GM12878 (cell line): ENCODE results near the gene SCG2. TPM values are rescaled to one million over a fixed set of nuclear protein-coding genes. Genes with fewer than 3 reads are reported as not detected.

Experiments
- ATAC-seq: fragments of 200-7000 bp; cut with Tn5 transposase; 3 replicates; pipeline ENCODE4 v1.9.1; 2020; ENCODE audit warnings: mild to moderate bottlenecking, moderate library complexity
- BruUV-seq: library from RNA; stranded (reverse); fragments of 400-500 nt; replicated peaks from 2 replicates; lab custom pipeline; 2021; lab: Mats Ljungman, UMichigan
- CTCF ChIA-PET: fragments of 300-600 bp; sonication (Branson Sonifier 250); formaldehyde crosslinking; extraction: SDS; loops from one replicate; lab custom pipeline; 2021; ENCODE audit warnings: inconsistent platforms; lab: Yijun Ruan, JAX
- POLR2A ChIA-PET: fragments of 350-600 bp; formaldehyde crosslinking; extraction: SDS; loops from one replicate; lab custom pipeline; 2021; ENCODE audit warnings: inconsistent platforms; lab: Charles Lee
- RAD21 ChIA-PET: fragments of 300-600 bp; sonication (Branson Sonifier 250); formaldehyde crosslinking; loops from one replicate; lab custom pipeline; 2023; ENCODE audit warnings: antibody characterized with exemption; ENCODE audit not compliant: unreplicated experiment; lab: Charles Lee
- SMC1A ChIA-PET: fragments of 300-600 bp; sonication (Branson Sonifier 250); formaldehyde crosslinking; loops from one replicate; lab custom pipeline; 2023; ENCODE audit not compliant: unreplicated experiment, uncharacterized antibody; lab: Charles Lee
- DNase-seq: peaks from one replicate; pipeline ENCODE4 v3.0.0-alpha.2; 2011; ENCODE audit warnings: low read depth, low spot score
- FAIRE-seq: peaks from 3 replicates; lab custom pipeline; 2011; peaks lifted over from hg19 to GRCh38; lab: Jason Lieb, UNC
- H2AFZ ChIP-seq: 2 replicates; pipeline ENCODE4 v1.6.0; 2011; ENCODE audit warnings: low read depth, low read length, control low read depth; ENCODE audit not compliant: control insufficient read depth
- H3K27ac ChIP-seq: 2 replicates; pipeline ENCODE4 v1.5.1; 2011; ENCODE audit warnings: control low read depth; ENCODE audit not compliant: control insufficient read depth, insufficient read depth
- H3K27me3 ChIP-seq, 2 experiments: replicated peaks in 1 of 2; 2 replicates each; pipeline versions ENCODE4 v1.6.0 to v1.6.1; 2011; ENCODE audit warnings: low read length in 1 of 2; ENCODE audit not compliant: control insufficient read depth in 2 of 2, insufficient read depth in 2 of 2
- H3K36me3 ChIP-seq, 2 experiments: 2 replicates each; pipeline ENCODE4 v1.5.1; 2011; ENCODE audit warnings: low read length in 1 of 2; ENCODE audit not compliant: control insufficient read depth in 2 of 2, insufficient read depth in 2 of 2
- H3K4me1 ChIP-seq: 2 replicates; pipeline ENCODE4 v1.6.1; 2011; ENCODE audit warnings: mild to moderate bottlenecking, low read length, moderate library complexity, mixed read lengths; ENCODE audit not compliant: control insufficient read depth, insufficient read depth
- H3K4me2 ChIP-seq: 2 replicates; pipeline ENCODE4 v1.6.0; 2011; ENCODE audit warnings: control low read depth; ENCODE audit not compliant: control insufficient read depth, insufficient read depth
- H3K4me3 ChIP-seq: fragments of 200-600 bp; sonication (generic); 2 replicates; pipeline ENCODE4 v1.5.1; 2016
- H3K79me2 ChIP-seq: 2 replicates; pipeline ENCODE4 v1.6.0; 2011; ENCODE audit warnings: low read length; ENCODE audit not compliant: control insufficient read depth, insufficient read depth
- H3K9ac ChIP-seq: 2 replicates; pipeline ENCODE4 v1.8.0; 2011; ENCODE audit warnings: low read length, control low read depth, mixed read lengths; ENCODE audit not compliant: control insufficient read depth, insufficient read depth
- H3K9me3 ChIP-seq: replicated peaks from 3 replicates; pipeline ENCODE4 v1.5.1; 2011; ENCODE audit warnings: mild to moderate bottlenecking, low read length; ENCODE audit not compliant: control insufficient read depth, insufficient read depth
- H4K20me1 ChIP-seq: 2 replicates; pipeline ENCODE4 v1.6.0; 2011; ENCODE audit not compliant: control insufficient read depth, insufficient read depth
- BCL11A ChIP-seq: IDR thresholded peaks from 2 replicates; pipeline ENCODE4 v1.6.1; 2011; ENCODE audit warnings: low read depth, low read length
- CEBPB ChIP-seq, 2 experiments: fragments of 150-350 bp in 1 of 2; IDR thresholded peaks; 2 replicates each; pipeline ENCODE4 v1.6.1; 2012 to 2014; ENCODE audit warnings: low read depth in 2 of 2, low read length in 2 of 2, borderline replicate concordance in 1 of 2, inconsistent platforms in 1 of 2
- CREB1 ChIP-seq: IDR thresholded peaks from 2 replicates; pipeline ENCODE4 v1.6.1; 2012; ENCODE audit warnings: low read depth, mild to moderate bottlenecking, inconsistent platforms
- GABPA ChIP-seq: IDR thresholded peaks from 2 replicates; pipeline ENCODE4 v1.6.1; 2014; ENCODE audit warnings: antibody characterized with exemption, low read depth, mild to moderate bottlenecking, inconsistent platforms
- GATAD2B ChIP-seq: fragments of 450-650 bp; conservative IDR thresholded peaks from 2 replicates; pipeline ENCODE4 v1.6.1; 2017; ENCODE audit warnings: low read depth, mild to moderate bottlenecking, moderate library complexity
- IRF4 ChIP-seq: IDR thresholded peaks from 2 replicates; pipeline ENCODE4 v1.6.1; 2011; ENCODE audit warnings: low read depth, low read length
- JUNB ChIP-seq: IDR thresholded peaks from 2 replicates; pipeline ENCODE4 v1.6.1; 2016; ENCODE audit warnings: antibody characterized with exemption, mild to moderate bottlenecking
- MYC ChIP-seq: IDR thresholded peaks from 2 replicates; pipeline ENCODE4 v1.6.1; 2011; ENCODE audit warnings: mild to moderate bottlenecking, low read length, moderate library complexity, inconsistent platforms; ENCODE audit not compliant: insufficient read depth, insufficient replicate concordance, insufficient read length, severe bottlenecking
- NFYB ChIP-seq: IDR thresholded peaks from 2 replicates; pipeline ENCODE4 v1.6.1; 2011; ENCODE audit warnings: low read depth, mild to moderate bottlenecking, low read length, improper control_type of control experiment, moderate library complexity; ENCODE audit not compliant: insufficient read depth
- NR2F1 ChIP-seq: fragments of 450-650 bp; conservative IDR thresholded peaks from 2 replicates; pipeline ENCODE4 v1.6.1; 2017; ENCODE audit warnings: mild to moderate bottlenecking
- POLR2A ChIP-seq: IDR thresholded peaks from 2 replicates; pipeline ENCODE4 v1.6.1; 2011; ENCODE audit warnings: low read depth, mild to moderate bottlenecking, low read length
- SIN3A ChIP-seq: IDR thresholded peaks from 2 replicates; pipeline ENCODE4 v1.6.1; 2012; ENCODE audit warnings: low read depth, low read length, improper control_type of control experiment
- SPI1 ChIP-seq: IDR thresholded peaks from 2 replicates; pipeline ENCODE4 v1.6.1; 2011; ENCODE audit warnings: low read depth, mild to moderate bottlenecking, low read length, moderate library complexity, borderline replicate concordance; ENCODE audit not compliant: insufficient read depth
- TCF12 ChIP-seq: IDR thresholded peaks from 2 replicates; pipeline ENCODE4 v1.6.1; 2011; ENCODE audit warnings: low read depth, mild to moderate bottlenecking, low read length
- ZNF274 ChIP-seq: IDR thresholded peaks from one replicate; pipeline ENCODE4 v1.8.0; 2011; ENCODE audit not compliant: insufficient read length, insufficient read depth
- WGBS: methylation state at CpG from one replicate; pipeline ENCODE4 v1.1.6; 2016; ENCODE audit warnings: low lambda C conversion rate; ENCODE audit not compliant: insufficient replicate concordance, insufficient coverage; ENCODE audit errors: missing lambda C conversion rate; 5-methylcytosine and 5-hydroxymethylcytosine counted together
- in situ Hi-C: fragments of 300-500 bp; cut with MboI; formaldehyde crosslinking; loops from 9 replicates; pipeline ENCODE4 v1.14.3; 2018; ENCODE audit warnings: mixed read lengths
- intact Hi-C: fragments of 100-400 bp; cut with micrococcal nuclease; formaldehyde crosslinking; loops from one replicate; pipeline ENCODE4 v1.14.2; 2022; ENCODE audit not compliant: unreplicated experiment
- polyA plus RNA-seq, 11 experiments: library from polyadenylated mRNA; depleted of rRNA in 4 of 11; unstranded in 6 of 11; stranded (reverse) in 5 of 11; fragments of >200 nt; fragmentation: Nextera tagmentation in 4 of 11; fragmentation: Illumina TruSeq in 1 of 11; extraction: Ambion mirVana in 4 of 11; extraction: Trizol in 1 of 11; gene quantifications; 1 replicate in 1 of 11; 2 replicates in 10 of 11; pipeline versions ENCODE4 v1.2.1 to v1.2.3, GENCODE V29; 2011 to 2016; ENCODE audit warnings: inconsistent platforms in 2 of 11, missing spikeins in 2 of 11, low read depth in 1 of 11
- total RNA-seq, 4 experiments: library from RNA; depleted of rRNA in 3 of 4; stranded (reverse); fragments of >200 nt in 3 of 4; fragmentation: Illumina TruSeq in 1 of 4; extraction: Trizol in 1 of 4; gene quantifications; 2 replicates each; pipeline versions ENCODE4 v1.2.1 to v1.2.3, GENCODE V29; 2013 to 2021
- TF ChIP-seq, protein P1 (sequence below): fragments of 450-650 bp; IDR thresholded peaks from 2 replicates; pipeline ENCODE4 v1.6.1; 2017; ENCODE audit warnings: mild to moderate bottlenecking
- TF ChIP-seq, protein P2 (sequence below): fragments of 450-650 bp; IDR thresholded peaks from 2 replicates; pipeline ENCODE4 v1.6.1; 2016; ENCODE audit warnings: mild to moderate bottlenecking, moderate library complexity, borderline replicate concordance
- TF ChIP-seq, protein P3 (sequence below): fragments of 450-650 bp; IDR thresholded peaks from 2 replicates; pipeline ENCODE4 v1.6.1; 2016; ENCODE audit warnings: mild to moderate bottlenecking

The SCG2 gene
- total and polyA plus RNA-seq, 10 of the 15 experiments (the other 5 are each of a cell fraction or from before 2014, with no cell fraction given), result 0.05 TPM; not detected in 9

DNA sequence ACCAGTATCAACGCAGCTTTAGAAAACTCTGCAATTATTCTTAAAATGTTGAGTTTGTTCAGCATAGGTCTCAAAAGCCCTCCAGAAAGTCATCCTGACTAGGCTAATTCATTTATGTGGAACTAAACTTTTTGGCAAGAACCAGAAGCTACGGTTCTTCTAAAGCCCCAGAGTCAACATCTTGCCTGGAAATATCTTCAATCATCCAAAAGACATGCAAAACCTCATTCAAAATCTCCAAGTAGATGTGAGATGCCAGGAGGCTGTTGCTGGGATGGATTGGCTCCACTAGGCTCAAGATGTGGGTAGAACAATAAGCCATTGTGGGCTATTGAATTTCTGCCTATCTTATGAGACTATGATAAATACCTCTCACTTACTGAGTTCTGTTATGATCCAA is 2.1 kb upstream of the SCG2 start (continued):
- TF ChIP-seq CEBPB (IDR thresholded peaks at IDR 0.05; ENCODE audit: borderline replicate concordance in 1 of 2, low read depth in 2 of 2, low read length in 2 of 2) (no peak), IRF4 (no peak)
- TF ChIP-seq, protein P1, sequence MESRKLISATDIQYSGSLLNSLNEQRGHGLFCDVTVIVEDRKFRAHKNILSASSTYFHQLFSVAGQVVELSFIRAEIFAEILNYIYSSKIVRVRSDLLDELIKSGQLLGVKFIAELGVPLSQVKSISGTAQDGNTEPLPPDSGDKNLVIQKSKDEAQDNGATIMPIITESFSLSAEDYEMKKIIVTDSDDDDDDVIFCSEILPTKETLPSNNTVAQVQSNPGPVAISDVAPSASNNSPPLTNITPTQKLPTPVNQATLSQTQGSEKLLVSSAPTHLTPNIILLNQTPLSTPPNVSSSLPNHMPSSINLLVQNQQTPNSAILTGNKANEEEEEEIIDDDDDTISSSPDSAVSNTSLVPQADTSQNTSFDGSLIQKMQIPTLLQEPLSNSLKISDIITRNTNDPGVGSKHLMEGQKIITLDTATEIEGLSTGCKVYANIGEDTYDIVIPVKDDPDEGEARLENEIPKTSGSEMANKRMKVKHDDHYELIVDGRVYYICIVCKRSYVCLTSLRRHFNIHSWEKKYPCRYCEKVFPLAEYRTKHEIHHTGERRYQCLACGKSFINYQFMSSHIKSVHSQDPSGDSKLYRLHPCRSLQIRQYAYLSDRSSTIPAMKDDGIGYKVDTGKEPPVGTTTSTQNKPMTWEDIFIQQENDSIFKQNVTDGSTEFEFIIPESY, result no peak

DNA sequence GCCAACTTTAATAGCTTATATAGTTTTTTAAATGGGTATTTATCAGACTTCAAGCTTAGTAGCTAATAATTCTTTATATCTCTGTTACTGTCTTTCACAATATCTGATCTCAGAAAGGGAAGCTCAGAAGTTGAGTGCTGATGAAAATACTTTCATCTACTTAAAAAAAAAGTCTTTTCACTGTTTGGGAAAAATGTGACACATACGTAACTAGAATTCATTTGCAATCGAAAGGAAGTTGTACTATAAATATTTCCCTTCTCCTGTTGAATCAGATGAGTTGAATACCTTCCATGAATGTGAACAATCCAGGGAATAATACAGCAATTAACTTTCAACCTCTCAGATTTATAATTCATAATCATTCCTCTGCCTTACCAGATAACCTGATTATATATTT is 811 bp upstream of the SCG2 start:
- RAD21 ChIA-PET, result no interaction called here
- Histone ChIP-seq H4K20me1 (no peaks in the 10 kb centered on the region), H3K4me2 (no peak overlapping the region), H3K9ac (no peak overlapping the region), H3K27ac (no peak overlapping the region), H3K9me3 (no peaks in the 10 kb centered on the region), H3K4me3 (no peak overlapping the region), H3K27me3 (no peaks in the 10 kb centered on the region; a peak in 1 of 4 replicates), H3K79me2 (no peaks in the 10 kb centered on the region), H2AFZ (no peak overlapping the region), H3K36me3 (no peaks in the 10 kb centered on the region), H3K4me1 (no peaks in the 10 kb centered on the region)
- WGBS, result 22% methylated on average over 2 of the region's 2 CpGs
- BruUV-seq, result no TSS peak
- TF ChIP-seq SIN3A (no peak), GABPA (no peak), CREB1 (no peak), POLR2A (no peak), MYC (no peak), NR2F1 (no peak), JUNB (no peak), NFYB (no peak), BCL11A (no peak), SPI1 (no peak), GATAD2B (no peak), ZNF274 (no peak), TCF12 (no peak), IRF4 (no peak)
- TF ChIP-seq, protein P2, sequence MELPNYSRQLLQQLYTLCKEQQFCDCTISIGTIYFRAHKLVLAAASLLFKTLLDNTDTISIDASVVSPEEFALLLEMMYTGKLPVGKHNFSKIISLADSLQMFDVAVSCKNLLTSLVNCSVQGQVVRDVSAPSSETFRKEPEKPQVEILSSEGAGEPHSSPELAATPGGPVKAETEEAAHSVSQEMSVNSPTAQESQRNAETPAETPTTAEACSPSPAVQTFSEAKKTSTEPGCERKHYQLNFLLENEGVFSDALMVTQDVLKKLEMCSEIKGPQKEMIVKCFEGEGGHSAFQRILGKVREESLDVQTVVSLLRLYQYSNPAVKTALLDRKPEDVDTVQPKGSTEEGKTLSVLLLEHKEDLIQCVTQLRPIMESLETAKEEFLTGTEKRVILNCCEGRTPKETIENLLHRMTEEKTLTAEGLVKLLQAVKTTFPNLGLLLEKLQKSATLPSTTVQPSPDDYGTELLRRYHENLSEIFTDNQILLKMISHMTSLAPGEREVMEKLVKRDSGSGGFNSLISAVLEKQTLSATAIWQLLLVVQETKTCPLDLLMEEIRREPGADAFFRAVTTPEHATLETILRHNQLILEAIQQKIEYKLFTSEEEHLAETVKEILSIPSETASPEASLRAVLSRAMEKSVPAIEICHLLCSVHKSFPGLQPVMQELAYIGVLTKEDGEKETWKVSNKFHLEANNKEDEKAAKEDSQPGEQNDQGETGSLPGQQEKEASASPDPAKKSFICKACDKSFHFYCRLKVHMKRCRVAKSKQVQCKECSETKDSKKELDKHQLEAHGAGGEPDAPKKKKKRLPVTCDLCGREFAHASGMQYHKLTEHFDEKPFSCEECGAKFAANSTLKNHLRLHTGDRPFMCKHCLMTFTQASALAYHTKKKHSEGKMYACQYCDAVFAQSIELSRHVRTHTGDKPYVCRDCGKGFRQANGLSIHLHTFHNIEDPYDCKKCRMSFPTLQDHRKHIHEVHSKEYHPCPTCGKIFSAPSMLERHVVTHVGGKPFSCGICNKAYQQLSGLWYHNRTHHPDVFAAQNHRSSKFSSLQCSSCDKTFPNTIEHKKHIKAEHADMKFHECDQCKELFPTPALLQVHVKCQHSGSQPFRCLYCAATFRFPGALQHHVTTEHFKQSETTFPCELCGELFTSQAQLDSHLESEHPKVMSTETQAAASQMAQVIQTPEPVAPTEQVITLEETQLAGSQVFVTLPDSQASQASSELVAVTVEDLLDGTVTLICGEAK, result no peak
- TF ChIP-seq, protein P3, sequence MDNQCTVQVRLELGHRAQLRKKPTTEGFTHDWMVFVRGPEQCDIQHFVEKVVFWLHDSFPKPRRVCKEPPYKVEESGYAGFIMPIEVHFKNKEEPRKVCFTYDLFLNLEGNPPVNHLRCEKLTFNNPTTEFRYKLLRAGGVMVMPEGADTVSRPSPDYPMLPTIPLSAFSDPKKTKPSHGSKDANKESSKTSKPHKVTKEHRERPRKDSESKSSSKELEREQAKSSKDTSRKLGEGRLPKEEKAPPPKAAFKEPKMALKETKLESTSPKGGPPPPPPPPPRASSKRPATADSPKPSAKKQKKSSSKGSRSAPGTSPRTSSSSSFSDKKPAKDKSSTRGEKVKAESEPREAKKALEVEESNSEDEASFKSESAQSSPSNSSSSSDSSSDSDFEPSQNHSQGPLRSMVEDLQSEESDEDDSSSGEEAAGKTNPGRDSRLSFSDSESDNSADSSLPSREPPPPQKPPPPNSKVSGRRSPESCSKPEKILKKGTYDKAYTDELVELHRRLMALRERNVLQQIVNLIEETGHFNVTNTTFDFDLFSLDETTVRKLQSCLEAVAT, result no peak
- SMC1A ChIA-PET, result interaction anchor here (0.7 kb wide), 1 partner anchor 631 kb away, joined by 3 read pairs; no protein-coding TSS in a partner anchor
- POLR2A ChIA-PET, result no interaction called here
- no peak for FAIRE-seq
- DNase-seq, result no peak
- CTCF ChIA-PET, result interaction anchor here (1.0 to 1.6 kb wide), 4 partner anchors 12 to 631 kb away, joined by 3 to 5 read pairs (median 4); no protein-coding TSS in a partner anchor
- in situ Hi-C loops (no loop called here), intact Hi-C loops (no loop called here)
- ATAC-seq, result no peak
